CD4-positive, alpha-beta T cell treated with Interferon gamma for 1 hour (primary cell): ENCODE data around the gene PIGH.
"Not testable (repeated sequence)": the region's sequence is repeated elsewhere in the genome, so short reads cannot be mapped to it uniquely, and the experiment has no call there.

ENCODE experiments used
- DNase-seq: peaks from one replicate; pipeline ENCODE4 v3.0.0-alpha.2; 2020

The PIGH gene

DNA sequence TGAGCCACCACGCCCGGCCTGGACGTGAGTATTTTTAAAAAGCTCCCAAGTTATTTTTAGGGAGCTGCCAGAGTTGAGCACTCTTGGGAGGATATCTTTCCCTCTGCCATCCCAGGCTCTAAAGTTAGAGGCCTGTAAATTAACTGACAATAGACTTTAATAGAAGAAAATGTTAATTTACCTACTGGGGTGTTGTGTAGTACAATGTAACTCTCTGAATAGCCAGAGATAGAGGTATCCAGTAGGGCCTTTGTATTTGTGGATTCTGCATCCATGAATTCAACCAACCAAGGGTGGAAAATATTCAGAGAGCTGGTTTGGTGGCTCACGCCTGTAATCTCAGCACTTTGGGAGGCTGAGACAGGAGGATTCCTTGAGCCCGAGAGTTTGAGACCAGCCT is 7.6 kb upstream of the PIGH start:
- no peak for DNase-seq

- DNase-seq = peak; percentile 49
These were observed 3.0 kb upstream of the PIGH start for GRCh38 chr14:67602995-67603545.

DNA sequence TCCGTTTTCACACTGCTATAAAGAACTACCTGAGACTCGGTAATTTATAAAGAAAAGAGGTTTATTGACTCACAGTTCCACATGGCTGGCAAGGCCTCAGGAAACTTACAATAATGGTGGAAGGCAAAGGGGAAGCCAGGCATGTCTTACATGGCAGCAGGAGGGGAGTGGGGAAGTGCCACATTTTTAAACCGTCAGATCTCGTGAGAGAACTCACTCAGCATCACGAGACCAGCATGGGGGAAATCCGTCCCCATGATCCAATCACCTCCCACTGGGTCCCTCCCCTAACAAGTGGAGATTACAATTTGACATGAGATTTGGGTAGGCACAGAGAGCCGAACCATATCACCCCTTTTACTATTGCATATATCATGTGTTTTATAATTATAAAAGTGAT is 2.0 kb upstream of the PIGH start:
- DNase-seq = no peak

- not testable (repeated sequence) for DNase-seq
These were observed 500 bp upstream of the PIGH start for GRCh38 chr14:67600562-67600974.

- DNase-seq = no peak
These were observed 4.7 kb downstream of the PIGH start for GRCh38 chr14:67595392-67595791.

- not testable (repeated sequence) for DNase-seq
These were observed 6.4 kb downstream of the PIGH start for GRCh38 chr14:67593650-67594049.

GRCh38 chr14:67589204-67589770 is 10.8 kb downstream of the PIGH start:
- no peak for DNase-seq

- DNase-seq = no peak
These were observed 13.7 kb downstream of the PIGH start for GRCh38 chr14:67586369-67586768.

GRCh38 chr14:67584978-67585377 is 15.1 kb downstream of the PIGH start:
- DNase-seq = no peak

GRCh38 chr14:67583711-67584644 is 16.1 kb downstream of the PIGH start:
- DNase-seq = peak; percentile 26

- DNase-seq = no peak
These were observed 18.0 kb downstream of the PIGH start for GRCh38 chr14:67582061-67582460.

GRCh38 chr14:67581643-67582042 is 18.4 kb downstream of the PIGH start:
- no peak for DNase-seq

GRCh38 chr14:67580336-67581171 is 19.5 kb downstream of the PIGH start:
- DNase-seq = no peak

GRCh38 chr14:67579636-67580035 is 20.4 kb downstream of the PIGH start:
- DNase-seq = no peak

DNA sequence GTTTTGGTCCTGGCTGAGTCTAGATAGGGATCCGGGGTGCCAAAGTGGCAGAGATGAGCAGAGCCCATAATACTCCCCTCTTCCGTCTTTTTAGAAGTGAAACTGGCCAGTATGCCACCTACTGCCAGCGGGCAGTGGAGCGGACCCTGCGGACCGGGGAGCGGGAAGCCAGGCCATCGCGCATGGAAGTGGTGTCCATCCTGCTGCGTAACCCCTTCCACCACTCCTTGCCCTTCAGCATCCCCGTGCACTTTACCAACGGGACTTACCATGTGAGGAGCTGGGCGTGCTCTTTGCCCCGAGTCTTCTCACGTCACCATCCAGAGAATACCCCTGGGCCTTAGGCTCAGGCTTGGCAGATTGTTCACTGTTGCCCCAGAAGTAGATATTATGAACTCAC is 21.0 kb downstream of the PIGH start:
- no peak for DNase-seq

GRCh38 chr14:67577909-67578749 is 21.9 kb downstream of the PIGH start:
- no peak for DNase-seq

GRCh38 chr14:67577181-67577808 is 22.8 kb downstream of the PIGH start:
- DNase-seq = no peak

GRCh38 chr14:67576216-67576955 is 23.7 kb downstream of the PIGH start:
- no peak for DNase-seq

- no peak for DNase-seq
These were observed 24.4 kb downstream of the PIGH start for GRCh38 chr14:67575684-67576083.

DNA sequence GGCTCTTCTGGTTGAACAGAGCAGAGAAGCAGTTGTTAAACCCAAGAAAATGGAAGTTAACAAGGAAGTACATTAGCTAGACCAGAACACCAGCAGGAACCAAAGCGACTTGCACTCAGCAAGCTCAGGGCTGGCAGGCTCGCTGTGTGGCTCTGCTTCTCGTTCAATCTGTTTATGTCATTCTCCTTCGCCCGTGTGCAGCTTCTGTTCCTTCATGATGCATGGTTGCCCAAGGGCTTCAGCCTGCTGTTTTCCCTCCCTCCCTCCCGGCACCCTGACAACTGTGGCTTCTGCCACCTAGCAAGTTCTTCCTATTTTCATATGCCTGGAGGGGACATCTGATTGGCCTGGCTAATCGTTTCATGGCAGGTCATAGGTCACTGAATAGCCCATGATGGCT is 25.3 kb downstream of the PIGH start:
- DNase-seq = no peak

DNA sequence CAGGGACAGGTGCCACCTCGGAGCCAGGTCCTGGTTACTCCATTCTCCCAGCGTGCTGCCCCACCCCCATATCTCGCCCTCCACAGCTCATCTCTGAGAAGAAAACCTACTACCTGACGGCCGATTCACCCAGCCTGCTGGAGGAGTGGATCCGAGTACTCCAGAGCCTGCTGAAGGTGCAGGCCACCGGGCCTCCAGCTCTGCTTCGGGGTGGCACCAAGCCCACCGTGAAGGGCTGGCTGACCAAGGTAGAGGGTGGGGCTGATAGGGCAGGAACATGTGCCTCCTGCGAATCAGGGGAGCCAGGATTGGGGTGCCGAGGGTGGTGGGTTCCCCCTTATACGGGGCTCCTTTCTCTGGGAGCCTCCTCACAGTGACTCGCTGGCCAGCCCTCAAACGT is 25.9 kb downstream of the PIGH start:
- DNase-seq = no peak
